CD4-positive, alpha-beta T cell (primary cell): Measurements from ENCODE around the gene DDIT4. TPM values are rescaled to one million over a fixed set of nuclear protein-coding genes. Genes with fewer than 3 reads are reported as not detected.
A peak's percentile ranks its signal among the peaks of the same experiment; 100 is the strongest.

Experiments used
- ATAC-seq: fragments of 200-7000 bp; cut with Tn5 transposase; one replicate; pipeline ENCODE4 v1.10.0; 2022; ENCODE audit warnings: mild to moderate bottlenecking; ENCODE audit not compliant: poor library complexity
- CTCF ChIA-PET: fragments of 350-600 bp; sonication (Branson Sonifier 250); formaldehyde crosslinking; loops from one replicate; lab custom pipeline; 2021; ENCODE audit warnings: antibody characterized with exemption, inconsistent platforms; lab: Charles Lee
- POLR2A ChIA-PET: fragments of 350-600 bp; sonication (Branson Sonifier 250); formaldehyde crosslinking; loops from one replicate; lab custom pipeline; 2021; ENCODE audit warnings: antibody characterized with exemption, inconsistent platforms; lab: Charles Lee
- DNase-seq, 14 experiments: peaks; one replicate each; pipeline ENCODE4 v3.0.0-alpha.2; 2013 to 2020; ENCODE audit warnings: mixed read lengths in 2 of 14
- H3K27ac ChIP-seq, 2 donors: one replicate each; pipeline versions ENCODE4 v1.5.1 to v1.7.0; 2013; ENCODE audit warnings: low read length in 2 of 2, low read depth in 1 of 2, mild to moderate bottlenecking in 1 of 2
- H3K27me3 ChIP-seq, 2 experiments: 1 replicate in 1 of 2; 2 replicates in 1 of 2; pipeline versions ENCODE4 v1.6.1 to v1.7.0; 2013; ENCODE audit warnings: low read length in 2 of 2, control low read depth in 1 of 2, mild to moderate bottlenecking in 1 of 2, moderate library complexity in 1 of 2; ENCODE audit not compliant: insufficient read depth in 2 of 2, control insufficient read depth in 1 of 2
- H3K36me3 ChIP-seq: one replicate; pipeline ENCODE4 v1.6.1; 2013; ENCODE audit warnings: low read length, control low read depth; ENCODE audit not compliant: insufficient read depth
- H3K4me1 ChIP-seq: one replicate; pipeline ENCODE4 v1.6.1; 2013; ENCODE audit warnings: low read length, control low read depth; ENCODE audit not compliant: insufficient read depth
- H3K4me3 ChIP-seq: one replicate; pipeline ENCODE4 v1.5.1; 2013; ENCODE audit warnings: mild to moderate bottlenecking, low read length, moderate library complexity
- H3K9me3 ChIP-seq, 2 experiments: 1 replicate in 1 of 2; 2 replicates in 1 of 2; pipeline versions ENCODE4 v1.6.1 to v1.7.0; 2013; ENCODE audit warnings: low read length in 2 of 2, mild to moderate bottlenecking in 2 of 2, control low read depth in 1 of 2, moderate library complexity in 1 of 2; ENCODE audit not compliant: control insufficient read depth in 1 of 2, insufficient read depth in 1 of 2
- H3K27ac Mint-ChIP-seq: one replicate; pipeline ENCODE4 v1.8.0; 2020; ENCODE audit warnings: mixed read lengths
- H3K27me3 Mint-ChIP-seq: one replicate; pipeline ENCODE4 v1.8.0; 2021; ENCODE audit warnings: mixed read lengths
- H3K36me3 Mint-ChIP-seq: one replicate; pipeline ENCODE4 v1.8.0; 2021; ENCODE audit warnings: low read depth, mixed read lengths
- H3K4me1 Mint-ChIP-seq: one replicate; pipeline ENCODE4 v1.8.0; 2021; ENCODE audit warnings: low read depth, mixed read lengths
- H3K4me3 Mint-ChIP-seq: one replicate; pipeline ENCODE4 v1.8.0; 2020; ENCODE audit warnings: mild to moderate bottlenecking, mixed read lengths
- H3K9me3 Mint-ChIP-seq: one replicate; pipeline ENCODE4 v1.8.0; 2020; ENCODE audit warnings: mixed read lengths
- CTCF ChIP-seq: fragments of 200-600 bp; IDR thresholded peaks from one replicate; pipeline ENCODE4 v1.8.0; 2022; ENCODE audit warnings: antibody characterized with exemption, mild to moderate bottlenecking
- intact Hi-C, 2 experiments: fragments of 100-400 bp; cut with DNase I in 1 of 2; cut with micrococcal nuclease in 1 of 2; formaldehyde crosslinking; loops; one replicate each; pipeline versions ENCODE4 v1.15.1 to v1.9.0; 2023 to 2025; cut with DNase I, micrococcal nuclease
- total RNA-seq, 174 experiments: library from RNA in 2 of 174; stranded (reverse) in 2 of 174; gene quantifications; one replicate each; pipeline ENCODE4 v1.2.3 and lab custom pipeline; 2021 to 2026

Gene DDIT4
- total RNA-seq, 2 experiments from 2014 or later, result 427 to 436 TPM

GRCh38 chr10:72321248-72322029 is 47.7 kb downstream of the DDIT4 start:
- POLR2A ChIA-PET, result interaction anchor here (0.9 to 8.5 kb wide), 13 partner anchors 10 to 262 kb away, joined by 3 to 93 read pairs (median 6); partner anchors contain the start of genes ANAPC16, ASCC1 and DDIT4
- Histone ChIP-seq H3K4me3 (no peak overlapping the region), H3K4me1 (peaks cover 88% of the 10 kb centered on the region), H3K27ac (peak overlapping the region; percentile 84 to 95), H3K36me3 (no peaks in the 10 kb centered on the region), H3K27me3 (no peaks in the 10 kb centered on the region), H3K9me3 (no peaks in the 10 kb centered on the region)
- peak overlapping the region; percentile 57 for H3K4me3 Mint-ChIP-seq
- H3K27ac Mint-ChIP-seq, result peak overlapping the region; percentile 91
- H3K27me3 Mint-ChIP-seq, result no peaks in the 10 kb centered on the region
- TF ChIP-seq CTCF, result no peak
- CTCF ChIA-PET, result interaction anchor here (0.9 to 2.9 kb wide), 9 partner anchors 10 to 99 kb away, joined by 3 to 11 read pairs (median 4); partner anchors contain the start of gene DDIT4
- H3K9me3 Mint-ChIP-seq, result no peaks in the 10 kb centered on the region
- intact Hi-C loops, result no loop called here
- ATAC-seq (no peak), DNase-seq (no peak)
- H3K36me3 Mint-ChIP-seq, result no peaks in the 10 kb centered on the region
- peaks cover 78% of the 10 kb centered on the region for H3K4me1 Mint-ChIP-seq

DNA sequence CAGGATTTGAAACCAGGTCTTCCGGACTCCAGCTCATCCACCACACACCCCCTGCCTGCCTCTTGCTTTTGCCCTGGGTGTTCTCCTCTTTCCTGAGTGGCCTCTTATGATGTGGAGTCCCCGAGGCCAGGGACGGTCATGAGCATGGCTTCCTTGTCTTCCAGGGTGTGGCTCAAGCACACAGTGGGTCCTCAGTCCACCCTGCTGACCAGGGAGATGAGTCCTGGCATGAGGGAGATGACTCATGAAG is 48.2 kb downstream of the DDIT4 start:
- peaks cover 88% of the 10 kb centered on the region for H3K4me1 ChIP-seq
- H3K27ac ChIP-seq, result peak overlapping the region; percentile 84 to 95
- DNase-seq (no peak), ATAC-seq (no peak)
- Mint-ChIP-seq H3K27me3 (no peaks in the 10 kb centered on the region), H3K27ac (peak overlapping the region; percentile 91), H3K9me3 (no peaks in the 10 kb centered on the region), H3K36me3 (peaks cover 4% of the 10 kb centered on the region), H3K4me3 (peak overlapping the region; percentile 55), H3K4me1 (peaks cover 80% of the 10 kb centered on the region)
- H3K27me3 ChIP-seq, result no peaks in the 10 kb centered on the region
- intact Hi-C loops, result no loop called here
- no peak overlapping the region for H3K4me3 ChIP-seq
- no peak for TF ChIP-seq CTCF
- ChIA-PET CTCF (interaction anchor here (0.7 to 1.7 kb wide), 3 partner anchors 15 to 83 kb away, joined by 3 to 8 read pairs (median 3); no protein-coding TSS in a partner anchor), POLR2A (interaction anchor here (1.2 to 8.5 kb wide), 8 partner anchors 10 to 74 kb away, joined by 3 to 93 read pairs (median 10); partner anchors contain the start of gene DDIT4)
- H3K9me3 ChIP-seq, result no peaks in the 10 kb centered on the region
- H3K36me3 ChIP-seq, result no peaks in the 10 kb centered on the region

- H3K9me3 Mint-ChIP-seq, result no peaks in the 10 kb centered on the region
- Histone ChIP-seq H3K9me3 (no peaks in the 10 kb centered on the region), H3K4me1 (peaks cover 88% of the 10 kb centered on the region), H3K36me3 (no peaks in the 10 kb centered on the region), H3K27ac (peak overlapping the region; percentile 84 to 95), H3K27me3 (no peaks in the 10 kb centered on the region), H3K4me3 (no peak overlapping the region)
- ChIA-PET CTCF (interaction anchor here (0.7 to 1.7 kb wide), 4 partner anchors 15 to 83 kb away, joined by 3 to 8 read pairs (median 3); partner anchors contain the start of gene DDIT4), POLR2A (interaction anchor here (1.1 to 8.5 kb wide), 9 partner anchors 9 to 75 kb away, joined by 3 to 93 read pairs (median 7); partner anchors contain the start of gene DDIT4)
- ATAC-seq (peak; percentile 25), DNase-seq (peak in 11 of 14 experiments; percentile 46 to 81 (median 67))
- H3K4me1 Mint-ChIP-seq, result peaks cover 77% of the 10 kb centered on the region
- no peaks in the 10 kb centered on the region for H3K27me3 Mint-ChIP-seq
- H3K4me3 Mint-ChIP-seq, result peak overlapping the region; percentile 55
- H3K36me3 Mint-ChIP-seq, result peaks cover 5% of the 10 kb centered on the region
- no peak for TF ChIP-seq CTCF
- peak overlapping the region; percentile 91 for H3K27ac Mint-ChIP-seq
- intact Hi-C loops, result no loop called here
Observed at GRCh38 chr10:72322280-72323058, 48.7 kb downstream of the DDIT4 start.
